HCT116 (cell line): ENCODE results near the gene XYLT1. TPM values are rescaled to one million over a fixed set of nuclear protein-coding genes. Genes with fewer than 3 reads are reported as not detected.

Experiments used
- ATAC-seq: fragments of 200-7000 bp; cut with Tn5 transposase; 2 replicates; pipeline ENCODE4 v1.9.1; 2020; ENCODE audit warnings: mild to moderate bottlenecking, moderate library complexity
- BruUV-seq: library from RNA; stranded (reverse); fragments of 400-500 nt; replicated peaks from 2 replicates; lab custom pipeline; 2021; lab: Mats Ljungman, UMichigan
- CTCF ChIA-PET: fragments of 300-600 bp; sonication (Branson Sonifier 250); formaldehyde crosslinking; loops from one replicate; lab custom pipeline; 2021; ENCODE audit warnings: antibody characterized with exemption; lab: Charles Lee
- POLR2A ChIA-PET: fragments of 300-600, 350-600 bp; sonication (Branson Sonifier 250); formaldehyde crosslinking; loops from one replicate; lab custom pipeline; 2021; ENCODE audit warnings: antibody characterized with exemption; lab: Charles Lee
- RAD21 ChIA-PET, 2 experiments: fragments of 300-600 bp; sonication (Branson Sonifier 250); formaldehyde crosslinking; loops; one replicate each; lab custom pipeline; 2023; ENCODE audit warnings: low total read pairs in 2 of 2; ENCODE audit not compliant: uncharacterized antibody in 2 of 2, unreplicated experiment in 2 of 2, low non-redundant PET in 1 of 2; lab: Charles Lee
- DNase-seq: peaks from one replicate; pipeline ENCODE4 v3.0.0-alpha.2; 2010; ENCODE audit warnings: low read depth, low spot score
- H2AFZ ChIP-seq: fragments of 200-600 bp; shearing (Covaris generic), sonication (generic); 2 replicates; pipeline ENCODE4 v1.6.1; 2017; ENCODE audit warnings: low read depth, mixed run types, mixed read lengths, antibody characterized with exemption, low read length; ENCODE audit not compliant: poor library complexity, severe bottlenecking
- H3K27ac ChIP-seq: 2 replicates; pipeline ENCODE4 v1.5.1; 2012; ENCODE audit warnings: low read depth, low read length
- H3K27me3 ChIP-seq: fragments of 200-600 bp; sonication (generic); 2 replicates; pipeline ENCODE4 v1.6.1; 2016; ENCODE audit warnings: mixed run types, low read length, mixed read lengths; ENCODE audit not compliant: insufficient read depth
- H3K36me3 ChIP-seq, 2 experiments: fragments of 200-500 bp in 1 of 2; fragments of 200-600 bp in 1 of 2; sonication (Bioruptor generic) in 1 of 2; sonication (generic) in 1 of 2; 2 replicates each; pipeline versions ENCODE4 v1.5.1 to v1.6.1; 2014 to 2016; ENCODE audit warnings: low read length in 2 of 2, inconsistent platforms in 1 of 2, mixed read lengths in 1 of 2, mixed run types in 1 of 2; ENCODE audit not compliant: insufficient read depth in 2 of 2, control insufficient read depth in 1 of 2
- H3K4me1 ChIP-seq, 2 experiments: fragments of 200-600 bp in 1 of 2; sonication (generic) in 1 of 2; 2 replicates each; pipeline versions ENCODE4 v1.5.1 to v1.6.1; 2012 to 2017; ENCODE audit warnings: low read length in 2 of 2, inconsistent platforms in 1 of 2, mild to moderate bottlenecking in 1 of 2, mixed read lengths in 1 of 2, mixed run types in 1 of 2, moderate library complexity in 1 of 2; ENCODE audit not compliant: insufficient read depth in 2 of 2, control insufficient read depth in 1 of 2
- H3K4me2 ChIP-seq: fragments of 200-600 bp; sonication (generic); 2 replicates; pipeline ENCODE4 v1.6.1; 2017; ENCODE audit warnings: mixed run types, low read length, mixed read lengths
- H3K4me3 ChIP-seq, 2 experiments: fragments of 200-600 bp in 1 of 2; sonication (generic) in 1 of 2; replicated peaks in 1 of 2; 2 replicates each; pipeline ENCODE4 v1.5.1; 2011 to 2016; ENCODE audit warnings: low read length in 2 of 2, control low read depth in 1 of 2, low read depth in 1 of 2, mild to moderate bottlenecking in 1 of 2, mixed read lengths in 1 of 2, mixed run types in 1 of 2
- H3K79me2 ChIP-seq: fragments of 200-600 bp; sonication (generic); 2 replicates; pipeline ENCODE4 v1.6.1; 2017; ENCODE audit warnings: mild to moderate bottlenecking, mixed run types, low read length, moderate library complexity, mixed read lengths; ENCODE audit not compliant: insufficient read depth
- H3K9ac ChIP-seq: fragments of 200-600 bp; sonication (generic); 2 replicates; pipeline ENCODE4 v1.6.1; 2016; ENCODE audit warnings: low read length, mixed read lengths
- H3K9me2 ChIP-seq: fragments of 200-600 bp; sonication (generic), shearing (Covaris generic); 2 replicates; pipeline ENCODE4 v1.6.1; 2017; ENCODE audit warnings: mixed run types, mild to moderate bottlenecking, moderate library complexity; ENCODE audit not compliant: insufficient read depth
- H3K9me3 ChIP-seq, 2 experiments: fragments of 200-500 bp in 1 of 2; fragments of 200-600 bp in 1 of 2; sonication (Bioruptor generic) in 1 of 2; sonication (generic) in 1 of 2; 2 replicates each; pipeline ENCODE4 v1.6.1; 2014 to 2017; ENCODE audit warnings: low read length in 2 of 2, mixed read lengths in 2 of 2, inconsistent platforms in 1 of 2, low read depth in 1 of 2, mild to moderate bottlenecking in 1 of 2, mixed run types in 1 of 2, moderate library complexity in 1 of 2; ENCODE audit not compliant: control insufficient read depth in 1 of 2, insufficient read depth in 1 of 2
- H4K20me1 ChIP-seq: fragments of 200-600 bp; sonication (generic), shearing (Covaris generic); 2 replicates; pipeline ENCODE4 v1.6.1; 2017; ENCODE audit warnings: mixed run types, mild to moderate bottlenecking, moderate library complexity; ENCODE audit not compliant: insufficient read depth
- CBX3 ChIP-seq: IDR thresholded peaks from 2 replicates; pipeline ENCODE4 v1.6.1; 2012; ENCODE audit warnings: low read depth
- ELF1 ChIP-seq: IDR thresholded peaks from 2 replicates; pipeline ENCODE4 v1.6.1; 2012; ENCODE audit warnings: low read depth, borderline replicate concordance
- RAD21 ChIP-seq: IDR thresholded peaks from 2 replicates; pipeline ENCODE4 v1.6.1; 2012; ENCODE audit warnings: low read depth, mild to moderate bottlenecking
- YY1 ChIP-seq: IDR thresholded peaks from 2 replicates; pipeline ENCODE4 v1.6.1; 2011; ENCODE audit warnings: low read length, low read depth, moderate library complexity, mild to moderate bottlenecking; ENCODE audit not compliant: insufficient replicate concordance; ENCODE audit errors: extremely low read depth
- intact Hi-C: fragments of 100-400 bp; cut with micrococcal nuclease; formaldehyde crosslinking; loops from 2 replicates; pipeline ENCODE4 v1.10.0; 2022
- total RNA-seq: library from RNA; stranded (reverse); gene quantifications from one replicate; pipeline ENCODE4 v1.2.1, GENCODE V29; 2021; ENCODE audit not compliant: unreplicated experiment
- TF ChIP-seq, protein P1 (sequence below): IDR thresholded peaks from 2 replicates; pipeline ENCODE4 v1.6.1; 2012

The XYLT1 gene
- total RNA-seq, 1 experiment from 2014 or later = 4.5 TPM

DNA sequence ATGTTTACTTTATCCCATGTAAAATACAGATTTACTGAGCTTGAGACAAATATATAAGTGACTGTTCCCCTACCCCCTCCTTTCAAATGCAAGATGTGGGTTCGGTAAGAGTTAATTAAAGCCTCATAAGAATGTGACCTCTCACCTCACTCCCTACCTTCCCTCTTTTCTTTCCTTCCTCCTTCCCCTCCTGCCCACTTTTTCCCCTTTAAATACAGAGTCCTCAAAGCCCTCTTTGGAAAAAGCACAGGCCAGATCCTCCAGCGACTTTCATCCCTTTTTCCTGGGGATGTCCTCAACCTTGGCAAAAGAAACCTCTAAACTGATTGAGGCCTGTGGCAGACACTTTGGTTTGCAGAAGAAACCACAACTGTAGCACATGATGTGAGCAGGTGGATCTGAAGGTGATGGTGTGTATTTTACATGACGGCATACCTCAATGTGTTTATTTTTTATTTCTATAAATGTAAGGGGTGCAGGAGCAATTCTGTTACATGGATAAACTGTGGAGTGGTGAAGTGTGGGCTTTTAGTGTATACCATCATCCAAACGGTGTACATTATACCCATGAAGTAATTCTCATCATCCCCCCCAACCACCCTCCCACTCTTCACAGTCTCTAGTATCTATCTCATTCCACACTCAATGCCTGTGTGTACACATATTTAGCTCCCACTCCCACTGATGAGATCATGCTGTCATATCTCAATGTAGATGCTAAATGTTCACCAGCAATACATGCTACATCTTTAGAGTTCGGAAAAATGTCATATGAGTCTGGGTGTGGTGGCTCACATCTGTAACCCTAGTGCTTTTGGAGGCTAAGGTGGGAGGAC lies 77.7 kb downstream of the XYLT1 start:
- Histone ChIP-seq H3K27ac (no peak overlapping the region), H3K79me2 (no peaks in the 10 kb centered on the region)
- TF ChIP-seq, protein P1, sequence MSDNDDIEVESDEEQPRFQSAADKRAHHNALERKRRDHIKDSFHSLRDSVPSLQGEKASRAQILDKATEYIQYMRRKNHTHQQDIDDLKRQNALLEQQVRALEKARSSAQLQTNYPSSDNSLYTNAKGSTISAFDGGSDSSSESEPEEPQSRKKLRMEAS = no peak
- no peak for TF ChIP-seq RAD21
- TF ChIP-seq ELF1 = no peak
- TF ChIP-seq, all 23 proteins: peak for 0
- Histone ChIP-seq H3K4me2 (no peak overlapping the region), H3K36me3 (no peaks in the 10 kb centered on the region), H3K27me3 (peaks cover 26% of the 10 kb centered on the region; the same call in 1 of the 2 replicates), H2AFZ (no peak overlapping the region), H3K9ac (no peak overlapping the region), H4K20me1 (no peaks in the 10 kb centered on the region), H3K4me1 (no peaks in the 10 kb centered on the region), H3K9me2 (no peaks in the 10 kb centered on the region), H3K4me3 (no peak overlapping the region), H3K9me3 (no peaks in the 10 kb centered on the region)
- ChIA-PET POLR2A (no interaction called here), RAD21 (no interaction called here), CTCF (no interaction called here)
- intact Hi-C loops = no loop called here
- DNase-seq (no peak), ATAC-seq (no peak)
- BruUV-seq = no TSS peak

DNA sequence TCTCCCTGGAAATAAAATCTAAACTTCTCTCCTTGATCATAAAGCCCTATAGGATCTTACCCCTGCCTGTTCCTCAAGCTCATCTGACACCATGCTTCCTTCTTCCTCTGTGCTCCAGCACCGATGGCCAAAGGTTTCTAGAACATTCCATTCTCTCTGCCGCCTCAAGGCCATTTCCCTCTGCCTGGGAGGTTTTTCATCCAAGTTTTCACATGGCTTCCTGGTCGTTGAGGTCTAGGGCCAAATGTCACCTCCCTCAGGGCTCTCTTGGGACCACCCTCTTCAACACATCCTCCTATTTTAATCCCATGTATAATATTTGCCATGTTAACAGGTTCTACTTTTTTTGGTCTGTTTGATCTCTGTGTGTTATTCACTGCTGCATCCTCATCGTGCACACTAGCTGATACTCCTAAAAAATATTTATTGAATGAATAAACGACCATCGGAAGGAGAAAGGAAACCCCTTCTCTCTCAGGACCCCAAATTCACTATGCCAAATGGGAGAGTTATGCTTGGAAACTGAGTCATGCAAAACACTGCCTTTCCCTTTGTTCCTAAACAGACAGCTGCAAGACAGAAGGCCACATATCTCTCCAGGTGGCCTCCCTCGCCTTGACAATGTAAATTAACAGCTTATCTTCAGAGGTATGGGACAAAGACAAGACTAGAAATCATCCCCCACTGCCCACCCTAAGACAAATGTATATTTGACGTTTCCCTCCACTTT lies 78.5 kb downstream of the XYLT1 start:
- Histone ChIP-seq H3K9me3 (no peaks in the 10 kb centered on the region), H3K36me3 (no peaks in the 10 kb centered on the region), H2AFZ (no peak overlapping the region), H3K9me2 (no peaks in the 10 kb centered on the region), H3K79me2 (no peaks in the 10 kb centered on the region), H3K27ac (no peak overlapping the region), H3K9ac (no peak overlapping the region), H3K4me2 (no peak overlapping the region), H3K4me1 (no peaks in the 10 kb centered on the region)
- ChIA-PET RAD21 (no interaction called here), POLR2A (no interaction called here), CTCF (no interaction called here)
- no peak for DNase-seq
- no TSS peak for BruUV-seq
- intact Hi-C loops = no loop called here
- no peak for TF ChIP-seq YY1
- TF ChIP-seq, protein P1 = no peak
- no peak for TF ChIP-seq CBX3
- TF ChIP-seq, all 23 proteins: peak for 0
- Histone ChIP-seq H3K4me3 (no peak overlapping the region), H3K27me3 (peaks cover 32% of the 10 kb centered on the region; the same call in 1 of the 2 replicates), H4K20me1 (no peaks in the 10 kb centered on the region)
- no peak for ATAC-seq
